MCF 10A (cell line): ENCODE results near the gene NKD1. TPM values are rescaled to one million over a fixed set of nuclear protein-coding genes. Genes with fewer than 3 reads are reported as not detected.

Source experiments
- BruUV-seq: library from RNA; stranded (reverse); fragments of 400-500 nt; replicated peaks from 2 replicates; lab custom pipeline; 2021; lab: Mats Ljungman, UMichigan
- CTCF ChIA-PET: fragments of 300-600 bp; sonication (Branson Sonifier 250); formaldehyde crosslinking; extraction: SDS; loops from one replicate; lab custom pipeline; 2021; ENCODE audit warnings: antibody characterized with exemption, inconsistent platforms; lab: Yijun Ruan, JAX
- POLR2A ChIA-PET: fragments of 300-600, 350-650 bp; sonication (Branson Sonifier 250); formaldehyde crosslinking; extraction: SDS; loops from one replicate; lab custom pipeline; 2020; ENCODE audit warnings: antibody characterized with exemption, inconsistent platforms; lab: Yijun Ruan, JAX
- DNase-seq: peaks from one replicate; pipeline ENCODE4 v3.0.0-alpha.2; 2018; ENCODE audit not compliant: unreplicated experiment
- H3K27ac Mint-ChIP-seq: one replicate; pipeline ENCODE4 v1.8.0; 2022; ENCODE audit warnings: mild to moderate bottlenecking, low read depth, mixed read lengths; ENCODE audit not compliant: unreplicated experiment
- H3K27me3 Mint-ChIP-seq: one replicate; pipeline ENCODE4 v1.8.0; 2022; ENCODE audit warnings: mixed read lengths; ENCODE audit not compliant: insufficient read depth, unreplicated experiment
- H3K36me3 Mint-ChIP-seq: one replicate; pipeline ENCODE4 v1.8.0; 2022; ENCODE audit warnings: mild to moderate bottlenecking, moderate library complexity, mixed read lengths; ENCODE audit not compliant: insufficient read depth, unreplicated experiment
- H3K4me1 Mint-ChIP-seq: one replicate; pipeline ENCODE4 v1.8.0; 2022; ENCODE audit warnings: mixed read lengths; ENCODE audit not compliant: insufficient read depth, unreplicated experiment
- H3K4me3 Mint-ChIP-seq: one replicate; pipeline ENCODE4 v1.8.0; 2022; ENCODE audit warnings: mild to moderate bottlenecking, moderate library complexity, mixed read lengths; ENCODE audit not compliant: unreplicated experiment
- H3K9me3 Mint-ChIP-seq: one replicate; pipeline ENCODE4 v1.8.0; 2022; ENCODE audit warnings: mixed read lengths; ENCODE audit not compliant: unreplicated experiment
- intact Hi-C: fragments of 100-400 bp; cut with micrococcal nuclease; formaldehyde crosslinking; loops from 2 replicates; pipeline ENCODE4 v1.14.1; 2022
- total RNA-seq: library from RNA; stranded (reverse); gene quantifications from 2 replicates; pipeline ENCODE4 v1.2.3, GENCODE V29; 2022
- TF ChIP-seq, protein P1 (sequence below): fragments of 200-600 bp; IDR thresholded peaks from one replicate; pipeline ENCODE4 v1.8.0; 2022; ENCODE audit warnings: antibody characterized with exemption, mild to moderate bottlenecking; ENCODE audit not compliant: unreplicated experiment

The NKD1 gene
- total RNA-seq, 1 experiment from 2014 or later: 0.07 TPM

DNA sequence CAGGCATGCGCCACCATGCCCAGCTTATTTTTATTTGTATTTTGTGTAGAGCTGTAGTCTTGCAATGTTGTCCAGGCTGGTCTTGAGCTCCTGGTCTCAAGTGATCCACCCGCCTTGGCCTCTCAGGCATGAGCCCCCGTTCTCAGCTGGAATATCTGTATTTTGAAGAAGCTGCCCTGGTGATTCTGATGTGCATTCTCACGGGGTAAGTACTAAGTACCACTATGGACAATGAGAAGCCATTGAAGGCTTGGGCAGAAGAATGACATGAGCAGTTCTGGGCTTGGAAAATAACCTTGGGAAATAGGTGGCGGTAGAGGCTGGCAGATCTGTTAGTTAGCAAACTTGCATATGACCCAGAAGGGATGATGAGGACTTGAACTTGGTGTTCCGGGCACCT is 15.6 kb upstream of the NKD1 start:
- Mint-ChIP-seq H3K27me3 (no peaks in the 10 kb centered on the region), H3K36me3 (no peaks in the 10 kb centered on the region), H3K9me3 (peaks cover 8% of the 10 kb centered on the region), H3K4me3 (no peak overlapping the region), H3K4me1 (peaks cover 14% of the 10 kb centered on the region), H3K27ac (no peak overlapping the region)
- ChIA-PET POLR2A (interaction anchor here (0.7 kb wide), 1 partner anchor 12 kb away, joined by 3 read pairs; no protein-coding TSS in a partner anchor), CTCF (interaction anchor here (0.6 to 1.0 kb wide), 3 partner anchors 10 to 198 kb away, joined by 3 to 4 read pairs (median 3); no protein-coding TSS in a partner anchor)
- intact Hi-C loops: no loop called here
- TF ChIP-seq, protein P1, sequence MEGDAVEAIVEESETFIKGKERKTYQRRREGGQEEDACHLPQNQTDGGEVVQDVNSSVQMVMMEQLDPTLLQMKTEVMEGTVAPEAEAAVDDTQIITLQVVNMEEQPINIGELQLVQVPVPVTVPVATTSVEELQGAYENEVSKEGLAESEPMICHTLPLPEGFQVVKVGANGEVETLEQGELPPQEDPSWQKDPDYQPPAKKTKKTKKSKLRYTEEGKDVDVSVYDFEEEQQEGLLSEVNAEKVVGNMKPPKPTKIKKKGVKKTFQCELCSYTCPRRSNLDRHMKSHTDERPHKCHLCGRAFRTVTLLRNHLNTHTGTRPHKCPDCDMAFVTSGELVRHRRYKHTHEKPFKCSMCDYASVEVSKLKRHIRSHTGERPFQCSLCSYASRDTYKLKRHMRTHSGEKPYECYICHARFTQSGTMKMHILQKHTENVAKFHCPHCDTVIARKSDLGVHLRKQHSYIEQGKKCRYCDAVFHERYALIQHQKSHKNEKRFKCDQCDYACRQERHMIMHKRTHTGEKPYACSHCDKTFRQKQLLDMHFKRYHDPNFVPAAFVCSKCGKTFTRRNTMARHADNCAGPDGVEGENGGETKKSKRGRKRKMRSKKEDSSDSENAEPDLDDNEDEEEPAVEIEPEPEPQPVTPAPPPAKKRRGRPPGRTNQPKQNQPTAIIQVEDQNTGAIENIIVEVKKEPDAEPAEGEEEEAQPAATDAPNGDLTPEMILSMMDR: no peak
- BruUV-seq: no TSS peak
- DNase-seq: no peak

DNA sequence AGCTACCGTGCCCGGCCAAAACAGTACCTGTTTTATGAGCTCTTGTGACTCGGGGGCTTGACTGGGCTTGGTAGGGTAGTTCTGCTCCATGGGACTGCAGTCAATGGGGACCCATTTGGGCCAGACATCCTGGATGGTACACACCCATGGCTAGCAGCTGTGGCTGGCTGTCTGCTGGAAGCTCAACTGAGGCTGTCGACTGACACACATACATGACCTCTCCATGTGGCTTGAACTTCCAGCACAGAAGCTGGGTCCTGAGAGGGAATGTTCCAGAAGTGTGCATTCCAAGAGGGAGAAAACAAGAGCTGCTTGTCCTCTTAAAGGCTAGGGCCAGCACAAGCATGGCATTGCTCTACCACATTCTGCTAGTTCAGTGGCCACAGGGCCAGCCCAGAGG is 14.9 kb upstream of the NKD1 start:
- no peak overlapping the region for H3K27ac Mint-ChIP-seq
- peaks cover 5% of the 10 kb centered on the region for H3K9me3 Mint-ChIP-seq
- no peaks in the 10 kb centered on the region for H3K36me3 Mint-ChIP-seq
- DNase-seq: no peak
- H3K27me3 Mint-ChIP-seq: no peaks in the 10 kb centered on the region
- H3K4me1 Mint-ChIP-seq: peaks cover 14% of the 10 kb centered on the region
- no peak overlapping the region for H3K4me3 Mint-ChIP-seq
- intact Hi-C loops: no loop called here
- CTCF ChIA-PET: interaction anchor here (0.5 to 1.0 kb wide), 2 partner anchors 9 to 112 kb away, joined by 3 read pairs; no protein-coding TSS in a partner anchor
- TF ChIP-seq, protein P1: no peak
- BruUV-seq: no TSS peak
- POLR2A ChIA-PET: interaction anchor here (0.6 kb wide), 1 partner anchor 87 kb away, joined by 3 read pairs; no protein-coding TSS in a partner anchor

DNA sequence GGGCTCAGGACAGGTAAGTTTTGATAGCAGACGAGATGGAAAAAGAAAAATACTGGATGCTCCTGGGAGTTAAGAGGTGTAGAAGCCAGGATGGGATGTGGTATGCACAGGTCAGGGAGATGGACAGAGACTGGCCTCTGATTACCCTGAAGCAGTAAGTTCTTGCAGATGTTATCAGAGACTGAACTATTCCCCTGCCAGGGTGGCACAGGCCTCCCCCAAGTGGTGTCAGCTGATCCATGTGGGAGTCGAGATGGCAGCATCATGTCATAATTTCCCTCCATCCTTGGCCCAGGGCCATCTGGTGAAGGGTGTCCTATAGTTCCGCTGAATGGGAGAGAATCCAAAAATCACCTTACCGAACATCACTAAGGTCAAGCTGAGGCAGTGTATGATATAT is 14.1 kb upstream of the NKD1 start:
- Mint-ChIP-seq H3K27me3 (no peaks in the 10 kb centered on the region), H3K4me3 (no peak overlapping the region), H3K36me3 (no peaks in the 10 kb centered on the region), H3K9me3 (no peaks in the 10 kb centered on the region), H3K4me1 (peaks cover 14% of the 10 kb centered on the region), H3K27ac (no peak overlapping the region)
- no peak for DNase-seq
- TF ChIP-seq, protein P1: no peak
- no TSS peak for BruUV-seq
- ChIA-PET POLR2A (no interaction called here), CTCF (interaction anchor here (0.6 to 0.9 kb wide), 2 partner anchors 263 to 272 kb away, joined by 3 to 4 read pairs; no protein-coding TSS in a partner anchor)
- intact Hi-C loops: no loop called here

DNA sequence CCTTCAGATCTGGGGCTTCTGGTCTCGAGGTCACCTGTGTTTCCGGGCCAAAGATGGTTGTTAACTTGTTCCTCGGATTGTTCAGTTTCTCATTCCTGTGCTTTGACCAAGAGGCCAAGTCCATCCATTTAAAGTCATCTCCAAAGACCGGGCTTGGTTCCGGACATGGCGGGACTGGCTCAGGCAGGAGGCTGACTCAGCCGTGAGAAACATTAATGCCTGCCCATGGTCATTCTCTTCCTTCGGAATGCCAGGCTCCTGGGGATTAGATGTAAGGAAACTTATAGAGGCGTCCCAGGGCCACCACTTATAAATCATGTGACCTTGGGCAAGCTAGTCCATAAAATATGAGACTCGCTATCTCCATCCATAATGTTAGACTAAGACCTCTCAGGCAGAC is 13.6 kb upstream of the NKD1 start:
- no peaks in the 10 kb centered on the region for H3K9me3 Mint-ChIP-seq
- TF ChIP-seq, protein P1: no peak
- peaks cover 14% of the 10 kb centered on the region for H3K4me1 Mint-ChIP-seq
- no peaks in the 10 kb centered on the region for H3K27me3 Mint-ChIP-seq
- no peaks in the 10 kb centered on the region for H3K36me3 Mint-ChIP-seq
- no peak for DNase-seq
- POLR2A ChIA-PET: no interaction called here
- no TSS peak for BruUV-seq
- CTCF ChIA-PET: interaction anchor here (0.6 to 0.9 kb wide), 2 partner anchors 263 to 272 kb away, joined by 3 to 4 read pairs; no protein-coding TSS in a partner anchor
- H3K4me3 Mint-ChIP-seq: no peak overlapping the region
- intact Hi-C loops: no loop called here
- H3K27ac Mint-ChIP-seq: no peak overlapping the region
